H1 (cell line): ENCODE results near the gene HS2ST1. TPM values are rescaled to one million over a fixed set of nuclear protein-coding genes. Genes with fewer than 3 reads are reported as not detected.

ENCODE experiments used
- CHD2 ChIP-seq: IDR thresholded peaks from 2 replicates; pipeline ENCODE4 v1.6.1; 2012; ENCODE audit warnings: low read length, improper control_type of control experiment
- CHD7 ChIP-seq: fragments of 300-600 bp; sonication (generic); IDR thresholded peaks from 2 replicates; pipeline ENCODE4 v1.7.1; 2012; ENCODE audit warnings: low read length, moderate library complexity, mild to moderate bottlenecking, inconsistent platforms; ENCODE audit not compliant: insufficient replicate concordance
- polyA plus RNA-seq, 7 experiments: library from polyadenylated mRNA; depleted of rRNA in 3 of 7; stranded (reverse) in 5 of 7; unstranded in 2 of 7; fragments of >200 nt in 5 of 7; fragments of 200-250 nt in 2 of 7; gene quantifications; 1 replicate in 5 of 7; 2 replicates in 1 of 7; 4 replicates in 1 of 7; pipeline versions ENCODE4 v1.2.1 to v1.2.3, GENCODE V29; 2011 to 2013; ENCODE audit warnings: missing spikeins in 2 of 7, mixed read lengths in 2 of 7
- total RNA-seq: library from RNA; stranded (reverse); fragmentation: NEBNext Ultra II Directional; extraction: Animal tissue kit (Norgen Biotek cat#: 25700); gene quantifications from 2 replicates; pipeline ENCODE4 v1.2.1, GENCODE V29; 2021

The HS2ST1 gene
- total and polyA plus RNA-seq, 2 of the 8 experiments (the other 6 are each of a cell fraction or from before 2014, with no cell fraction given), result 5.2 to 28.3 TPM

- TF ChIP-seq CHD7 (no peak), CHD2 (no peak)
These were observed 42.8 kb downstream of the HS2ST1 start (continued) for GRCh38 chr1:86957221-86957620.
